AG04449 (cell line): Measurements from ENCODE around the gene CENPP.

Experiments used
- CTCF ChIA-PET: fragments of 350-600 bp; formaldehyde crosslinking; extraction: SDS; loops from one replicate; lab custom pipeline; 2021; ENCODE audit warnings: antibody characterized with exemption; lab: Yijun Ruan, JAX
- POLR2A ChIA-PET: fragments of 400-600, 350-600 bp; formaldehyde crosslinking; extraction: SDS; loops from one replicate; lab custom pipeline; 2020; ENCODE audit warnings: antibody characterized with exemption, inconsistent platforms; lab: Yijun Ruan, JAX
- DNase-seq: peaks from one replicate; pipeline ENCODE4 v3.0.0-alpha.2; 2010; ENCODE audit warnings: low read depth, low spot score
- H3K4me3 ChIP-seq: 2 replicates; pipeline ENCODE4 v1.5.1; 2011; ENCODE audit warnings: low read depth, mild to moderate bottlenecking, control low read depth, low read length
- TF ChIP-seq, protein P1 (sequence below): IDR thresholded peaks from one replicate; pipeline ENCODE4 v1.5.1; 2011; ENCODE audit warnings: mild to moderate bottlenecking, moderate library complexity, low read length, control low read depth, inconsistent platforms; ENCODE audit not compliant: insufficient read depth; ENCODE audit errors: missing control alignments

The CENPP gene

DNA sequence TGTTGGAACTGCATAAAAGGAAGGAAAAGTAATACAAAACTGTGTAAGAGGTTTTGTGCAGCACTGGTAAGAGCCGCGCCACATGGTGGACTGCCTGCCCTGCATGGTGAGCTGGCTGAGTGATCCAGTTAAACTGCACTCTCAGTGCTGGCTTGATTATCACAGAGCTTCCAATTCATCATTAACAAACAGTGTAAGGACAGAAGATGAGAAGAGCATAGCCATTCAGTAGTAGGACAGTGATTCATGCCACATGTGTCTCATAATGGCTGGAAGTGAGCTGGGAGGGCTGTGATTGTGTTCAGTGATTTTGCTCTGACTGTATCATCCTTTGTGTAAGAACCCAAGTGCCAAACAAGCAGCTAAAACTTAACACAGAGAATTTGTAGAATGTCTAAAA lies 142.5 kb downstream of the CENPP start:
- TF ChIP-seq, protein P1, sequence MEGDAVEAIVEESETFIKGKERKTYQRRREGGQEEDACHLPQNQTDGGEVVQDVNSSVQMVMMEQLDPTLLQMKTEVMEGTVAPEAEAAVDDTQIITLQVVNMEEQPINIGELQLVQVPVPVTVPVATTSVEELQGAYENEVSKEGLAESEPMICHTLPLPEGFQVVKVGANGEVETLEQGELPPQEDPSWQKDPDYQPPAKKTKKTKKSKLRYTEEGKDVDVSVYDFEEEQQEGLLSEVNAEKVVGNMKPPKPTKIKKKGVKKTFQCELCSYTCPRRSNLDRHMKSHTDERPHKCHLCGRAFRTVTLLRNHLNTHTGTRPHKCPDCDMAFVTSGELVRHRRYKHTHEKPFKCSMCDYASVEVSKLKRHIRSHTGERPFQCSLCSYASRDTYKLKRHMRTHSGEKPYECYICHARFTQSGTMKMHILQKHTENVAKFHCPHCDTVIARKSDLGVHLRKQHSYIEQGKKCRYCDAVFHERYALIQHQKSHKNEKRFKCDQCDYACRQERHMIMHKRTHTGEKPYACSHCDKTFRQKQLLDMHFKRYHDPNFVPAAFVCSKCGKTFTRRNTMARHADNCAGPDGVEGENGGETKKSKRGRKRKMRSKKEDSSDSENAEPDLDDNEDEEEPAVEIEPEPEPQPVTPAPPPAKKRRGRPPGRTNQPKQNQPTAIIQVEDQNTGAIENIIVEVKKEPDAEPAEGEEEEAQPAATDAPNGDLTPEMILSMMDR = no peak
- ChIA-PET POLR2A (no interaction called here), CTCF (interaction anchor here (0.7 to 4.7 kb wide), 3 partner anchors 11 to 34 kb away, joined by 3 to 38 read pairs (median 4); partner anchors contain the start of gene ASPN)
- H3K4me3 ChIP-seq = no peak overlapping the region
- no peak for DNase-seq

DNA sequence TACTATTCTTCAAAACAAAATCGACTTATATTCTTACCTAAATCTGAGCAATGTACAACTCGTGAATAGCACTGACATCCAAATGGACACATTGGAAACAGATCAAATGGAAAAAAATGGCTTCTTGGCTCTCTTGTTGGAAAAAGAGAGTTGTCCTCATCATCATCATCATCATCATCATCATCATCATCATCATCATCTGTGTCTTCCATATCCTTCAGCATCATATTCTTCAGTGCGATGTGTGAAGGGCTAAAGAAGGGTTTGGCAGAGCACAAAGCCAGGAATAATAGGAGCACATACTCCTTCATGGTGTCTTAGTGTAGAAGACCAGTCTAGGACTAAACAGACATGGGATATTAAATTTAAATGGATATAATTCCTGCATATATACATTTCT lies 148.8 kb downstream of the CENPP start:
- DNase-seq = no peak
- TF ChIP-seq, protein P1 = no peak
- H3K4me3 ChIP-seq = no peak overlapping the region
- POLR2A ChIA-PET = no interaction called here
- CTCF ChIA-PET = no interaction called here

DNA sequence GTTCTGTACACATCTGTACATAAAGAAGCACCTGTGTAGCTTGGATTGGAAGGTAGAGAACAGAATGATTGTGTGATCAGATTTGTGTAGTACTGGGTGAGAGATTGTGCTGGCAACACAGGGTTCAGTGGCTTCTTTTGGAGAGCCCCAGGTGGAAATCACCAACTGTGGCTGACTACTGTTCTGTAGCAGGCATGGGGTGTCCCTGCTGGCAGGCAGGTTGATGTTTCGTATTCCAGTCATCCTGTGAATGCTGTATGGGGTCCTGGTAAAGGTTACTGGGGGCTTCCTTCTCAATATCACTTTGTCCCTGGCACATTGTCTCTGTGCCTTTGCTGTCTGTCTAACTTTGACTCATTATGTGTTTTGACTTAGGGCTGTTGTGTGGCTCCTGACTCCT lies 151.2 kb downstream of the CENPP start:
- ChIA-PET CTCF (interaction anchor here (1.1 to 7.6 kb wide), 3 partner anchors 10 to 148 kb away, joined by 3 to 38 read pairs (median 3); no protein-coding TSS in a partner anchor), POLR2A (no interaction called here)
- DNase-seq = no peak
- no peak overlapping the region for H3K4me3 ChIP-seq
- TF ChIP-seq, protein P1 = no peak

DNA sequence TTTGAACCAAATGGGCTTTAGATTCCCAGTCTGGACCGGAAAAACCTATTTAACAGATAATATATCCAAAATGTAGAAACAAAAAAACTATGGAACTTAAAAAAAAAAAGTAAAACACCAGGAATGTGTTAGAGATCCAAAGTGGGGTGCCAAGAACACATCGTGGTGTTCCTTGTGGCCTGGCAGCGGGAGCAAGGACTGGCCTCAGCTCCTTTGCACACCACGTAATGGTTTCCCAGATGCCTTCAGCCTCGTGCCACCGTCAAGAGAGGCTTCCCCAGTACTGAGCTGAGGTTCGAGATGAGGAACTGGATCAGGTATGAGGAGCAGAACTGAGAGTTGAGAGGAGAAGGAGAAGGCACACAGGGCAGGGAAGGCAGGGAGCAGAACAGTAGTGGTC lies 153.0 kb downstream of the CENPP start:
- DNase-seq = no peak
- TF ChIP-seq, protein P1 = no peak
- POLR2A ChIA-PET = no interaction called here
- no peak overlapping the region for H3K4me3 ChIP-seq
- CTCF ChIA-PET = interaction anchor here (1.3 to 7.6 kb wide), 2 partner anchors 12 to 18 kb away, joined by 3 to 38 read pairs; no protein-coding TSS in a partner anchor

DNA sequence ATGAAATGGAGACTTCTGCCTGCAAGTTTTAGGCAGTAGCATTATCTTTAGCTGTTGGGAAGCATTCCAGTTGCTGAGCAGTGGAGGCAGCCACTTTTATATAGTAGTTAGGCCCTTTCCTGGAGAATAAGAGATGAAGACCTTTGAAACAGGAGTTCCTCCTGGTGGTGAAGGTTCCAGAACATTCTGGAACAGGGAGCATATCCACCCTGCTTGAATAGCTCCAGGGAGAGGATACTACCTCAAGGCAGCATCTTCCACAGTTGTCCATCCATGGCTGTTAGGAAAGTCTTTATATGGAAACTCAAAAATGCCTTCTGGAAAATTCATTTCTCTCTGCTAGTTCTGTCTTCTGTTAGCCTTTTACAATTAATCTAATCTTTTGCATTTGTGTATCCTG lies 153.6 kb downstream of the CENPP start:
- no peak overlapping the region for H3K4me3 ChIP-seq
- POLR2A ChIA-PET = no interaction called here
- CTCF ChIA-PET = interaction anchor here (1.3 to 7.6 kb wide), 3 partner anchors 12 to 40 kb away, joined by 3 to 38 read pairs (median 3); no protein-coding TSS in a partner anchor
- DNase-seq = no peak
- TF ChIP-seq, protein P1 = no peak

DNA sequence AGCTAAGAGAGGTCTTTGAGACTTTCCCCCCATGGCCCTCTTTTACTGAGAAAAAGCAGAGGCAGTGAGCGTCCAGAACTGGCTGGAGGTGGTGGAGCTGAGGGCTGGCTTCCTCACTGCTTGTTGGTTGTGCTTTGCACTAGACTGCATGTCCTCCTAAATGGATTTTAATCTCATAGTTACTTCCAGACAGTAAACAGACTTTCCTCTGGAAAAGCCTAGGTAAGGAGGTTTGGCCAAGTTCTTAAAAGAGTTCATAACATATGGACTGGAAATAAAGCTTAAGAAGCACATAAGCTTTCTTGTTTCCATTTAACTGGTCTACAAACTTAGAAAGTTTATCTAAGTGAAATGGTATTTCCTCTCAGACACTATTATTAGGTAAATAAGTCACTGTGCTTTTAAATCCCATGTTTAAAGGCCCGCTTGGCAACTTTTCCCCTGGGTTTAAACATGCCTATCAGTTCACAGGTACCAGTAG lies 154.6 kb downstream of the CENPP start:
- TF ChIP-seq, protein P1 = no peak
- CTCF ChIA-PET = interaction anchor here (1.0 to 7.6 kb wide), 7 partner anchors 13 to 154 kb away, joined by 3 to 38 read pairs (median 3); no protein-coding TSS in a partner anchor
- H3K4me3 ChIP-seq = no peak overlapping the region
- no peak for DNase-seq
- POLR2A ChIA-PET = no interaction called here
